NAMALWA (cell line): ENCODE measurements around the gene ITCH.
"Not testable (repeated sequence)": the region's sequence is repeated elsewhere in the genome, so short reads cannot be mapped to it uniquely, and the experiment has no call there.

Experiments
- DNase-seq: peaks from one replicate; pipeline ENCODE4 v3.0.0-alpha.2; 2015; ENCODE audit warnings: low spot score

ITCH gene

GRCh38 chr20:34363062-34363464 is at the start of gene ITCH:
TSS of gene ITCH (plus strand) at chr20:34363273. CDS start at chr20:34393812, 30,539 bp downstream.
- peak; percentile 95 for DNase-seq

- DNase-seq, result no peak
Measured at GRCh38 chr20:34315236-34315635, 47.8 kb upstream of the ITCH start.

GRCh38 chr20:34316196-34316814 is 46.8 kb upstream of the ITCH start:
- no peak for DNase-seq

- DNase-seq, result no peak
Measured at GRCh38 chr20:34318609-34319443, 44.2 kb upstream of the ITCH start.

GRCh38 chr20:34320861-34321260 is 42.2 kb upstream of the ITCH start:
- DNase-seq, result no peak

GRCh38 chr20:34322267-34323105 is 40.6 kb upstream of the ITCH start:
- peak; percentile 24 for DNase-seq

- no peak for DNase-seq
Measured at GRCh38 chr20:34324541-34324940, 38.5 kb upstream of the ITCH start.

GRCh38 chr20:34328207-34328606 is 34.9 kb upstream of the ITCH start:
- DNase-seq, result not testable (repeated sequence)

- DNase-seq, result no peak
Measured at GRCh38 chr20:34328928-34329677, 34.0 kb upstream of the ITCH start.

GRCh38 chr20:34330861-34331544 is 32.1 kb upstream of the ITCH start:
- not testable (repeated sequence) for DNase-seq

- no peak for DNase-seq
Measured at GRCh38 chr20:34331838-34332237, 31.2 kb upstream of the ITCH start.

- no peak for DNase-seq
Measured at GRCh38 chr20:34332262-34332920, 30.7 kb upstream of the ITCH start.

GRCh38 chr20:34333786-34334185 is 29.3 kb upstream of the ITCH start:
- no peak for DNase-seq

- DNase-seq, result no peak
Measured at GRCh38 chr20:34334654-34335407, 28.2 kb upstream of the ITCH start.

GRCh38 chr20:34337544-34337943 is 25.5 kb upstream of the ITCH start:
- DNase-seq, result no peak

- DNase-seq, result no peak
Measured at GRCh38 chr20:34337982-34338726, 24.9 kb upstream of the ITCH start.

- DNase-seq, result not testable (repeated sequence)
Measured at GRCh38 chr20:34340726-34341125, 22.3 kb upstream of the ITCH start.

- DNase-seq, result not testable (repeated sequence)
Measured at GRCh38 chr20:34341199-34341598, 21.9 kb upstream of the ITCH start.
